HG02884 (cell line): Measurements from ENCODE around the gene CCNI2.

Experiments
- ATAC-seq: cut with Tn5 transposase; IDR thresholded peaks from one replicate; pipeline ENCODE4 v1.9.1; 2021; ENCODE audit warnings: mild to moderate bottlenecking, moderate library complexity; ENCODE audit not compliant: unreplicated experiment

CCNI2 gene

GRCh38 chr5:132749506-132749905, 2.3 kb downstream of the CCNI2 start:
- ATAC-seq: no peak

- ATAC-seq: no peak
Measured at GRCh38 chr5:132750471-132751230, 3.4 kb downstream of the CCNI2 start.

DNA sequence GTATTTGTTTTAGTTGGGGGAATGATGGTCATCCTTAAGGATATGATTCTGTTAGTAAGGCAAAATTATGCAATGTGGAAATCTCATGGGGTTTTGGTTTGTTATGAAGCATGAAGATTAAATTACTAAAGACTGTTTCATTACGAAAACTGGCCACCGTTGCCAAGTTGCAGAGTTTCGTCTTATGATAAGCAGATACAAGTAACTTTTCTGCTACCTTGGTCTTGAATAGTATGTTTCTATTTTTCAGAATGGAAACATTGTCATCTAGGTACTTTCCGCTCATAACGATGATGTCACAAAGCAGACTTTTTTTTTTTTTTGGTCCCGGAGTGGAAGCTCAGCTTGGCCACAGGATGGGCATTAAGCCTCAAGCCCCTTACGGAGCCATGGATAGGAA, 4.2 kb downstream of the CCNI2 start:
- no peak for ATAC-seq

GRCh38 chr5:132751971-132752580, 4.8 kb downstream of the CCNI2 start:
- no peak for ATAC-seq

DNA sequence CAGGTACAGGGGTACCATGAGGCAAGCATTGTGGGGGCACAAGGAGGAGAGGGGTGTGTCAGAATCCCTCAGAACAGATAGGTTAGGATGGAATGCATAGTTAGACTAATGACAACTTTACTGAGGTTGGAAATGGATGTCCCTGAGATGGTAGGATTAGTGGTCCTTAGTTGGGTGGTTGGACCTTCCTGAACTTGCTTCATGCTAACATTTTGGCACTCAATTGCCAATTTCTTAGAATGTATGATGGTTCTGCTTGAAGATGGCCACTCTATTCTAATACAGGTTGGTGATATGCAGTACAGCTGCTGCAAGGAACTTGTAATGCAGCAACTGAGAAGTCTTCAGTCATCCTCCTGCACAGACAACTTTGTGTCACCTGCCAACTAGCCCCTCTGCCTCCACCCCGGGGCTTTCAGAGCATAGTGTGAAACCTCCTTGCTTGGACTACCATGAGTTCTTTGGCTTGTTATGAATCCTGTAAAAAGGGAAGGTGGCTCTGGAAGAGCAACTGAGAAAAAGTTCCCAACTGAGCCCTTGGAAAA, 5.4 kb downstream of the CCNI2 start:
- ATAC-seq: no peak

- ATAC-seq: no peak
Measured at GRCh38 chr5:132753135-132753987, 6.1 kb downstream of the CCNI2 start.

DNA sequence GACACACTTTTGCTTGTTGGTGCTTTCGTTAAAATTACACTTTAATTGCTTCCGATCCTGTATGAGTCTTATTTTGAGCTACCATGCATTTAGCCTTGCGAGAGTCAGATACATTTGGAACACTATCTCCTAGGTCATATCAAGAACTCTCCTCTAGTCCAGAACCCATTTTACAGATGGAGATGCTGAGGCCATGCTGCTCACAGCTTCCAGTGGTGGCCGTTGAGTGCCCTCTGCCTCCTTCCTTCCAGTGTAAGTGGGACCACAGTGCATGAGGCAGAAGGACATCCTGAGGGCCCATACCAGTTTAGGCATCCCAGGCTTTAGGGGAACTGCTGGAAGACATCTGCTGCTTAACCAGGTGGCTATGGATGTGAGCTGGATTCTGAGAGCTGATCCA, 6.9 kb downstream of the CCNI2 start:
- ATAC-seq: no peak

- ATAC-seq: no peak
Measured at GRCh38 chr5:132754947-132755346, 7.7 kb downstream of the CCNI2 start.

DNA sequence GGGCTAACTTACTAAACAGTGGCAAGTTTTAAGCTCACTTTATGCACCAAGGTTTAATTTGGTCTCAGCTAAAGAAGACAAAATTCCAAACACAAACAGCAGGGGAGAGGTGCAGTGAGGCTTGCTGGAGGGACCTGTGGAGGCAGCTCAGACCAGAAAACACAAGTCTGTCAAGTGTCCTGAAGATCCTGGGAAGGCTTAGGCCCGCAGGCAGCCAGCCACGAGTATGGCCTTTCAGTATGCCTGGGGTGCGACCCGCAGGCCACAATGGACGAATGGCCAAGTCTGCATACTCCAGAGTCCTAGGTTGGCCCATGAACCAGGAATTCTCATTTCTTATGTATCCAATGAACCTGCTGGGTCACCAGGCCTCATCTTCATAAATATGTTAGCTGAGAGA, 9.3 kb downstream of the CCNI2 start:
- no peak for ATAC-seq

DNA sequence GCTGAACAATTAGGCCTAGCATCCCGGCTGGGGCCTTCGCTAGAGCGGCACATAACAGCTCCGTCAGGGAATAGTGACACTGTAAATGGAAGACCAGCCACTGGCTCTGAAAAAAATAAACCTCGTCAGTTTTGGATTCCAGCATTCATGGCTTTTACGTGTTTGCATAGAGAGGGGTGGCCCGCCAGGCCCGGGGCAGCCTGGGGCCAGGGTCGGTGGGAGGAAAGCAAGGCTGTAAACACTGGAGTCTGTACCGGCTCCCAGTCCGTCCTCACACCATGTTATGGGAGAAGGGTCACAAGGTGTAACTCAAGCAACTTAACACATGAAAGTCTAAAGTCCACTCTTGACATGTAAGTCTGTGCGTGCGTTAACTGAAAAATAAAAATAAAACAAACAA, 11.2 kb downstream of the CCNI2 start:
- no peak for ATAC-seq

DNA sequence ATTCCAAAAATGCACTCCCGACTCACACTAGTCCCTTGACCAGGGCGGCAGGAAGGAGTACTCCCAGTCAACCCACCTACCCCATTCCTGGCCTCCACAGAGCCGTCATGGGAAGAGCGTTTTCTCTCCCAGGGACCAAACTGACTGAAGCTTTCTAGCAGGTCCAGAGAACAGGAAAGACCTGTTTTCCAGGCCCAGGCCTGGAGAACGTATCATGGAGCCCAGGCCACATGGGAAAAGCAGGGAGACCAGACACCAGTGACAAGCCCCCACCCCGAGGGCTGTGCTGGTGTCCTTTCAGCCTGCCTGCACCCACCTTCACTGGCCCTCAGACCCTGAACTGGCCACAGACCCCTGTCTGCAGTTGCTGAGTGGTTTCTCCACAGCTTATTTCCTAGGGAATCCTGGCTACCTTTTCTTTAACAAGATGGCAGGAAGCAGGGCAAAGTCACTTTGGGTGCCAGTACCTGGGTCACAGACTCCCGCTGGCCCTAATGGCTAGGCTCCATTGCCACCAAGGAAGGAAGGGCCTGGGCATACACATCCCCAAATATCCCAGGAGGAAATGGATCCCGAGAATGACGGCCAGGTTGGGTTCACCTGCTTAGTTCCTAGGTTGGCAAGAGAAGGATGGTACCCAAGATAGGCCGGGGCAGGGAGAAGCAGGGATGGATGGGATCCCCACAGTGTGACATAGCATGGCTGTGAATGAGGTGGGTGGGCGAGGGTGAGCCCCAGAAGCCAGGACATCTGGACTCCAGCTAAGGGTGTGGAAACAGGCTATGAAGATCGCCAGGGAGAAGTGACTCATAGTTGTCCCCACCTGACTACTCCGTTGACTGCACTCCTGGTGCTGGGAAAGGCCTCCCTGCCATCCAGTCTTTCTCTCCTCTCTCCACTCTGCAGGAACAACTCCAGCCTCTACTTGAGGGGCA, 12.2 kb downstream of the CCNI2 start:
- ATAC-seq: no peak

DNA sequence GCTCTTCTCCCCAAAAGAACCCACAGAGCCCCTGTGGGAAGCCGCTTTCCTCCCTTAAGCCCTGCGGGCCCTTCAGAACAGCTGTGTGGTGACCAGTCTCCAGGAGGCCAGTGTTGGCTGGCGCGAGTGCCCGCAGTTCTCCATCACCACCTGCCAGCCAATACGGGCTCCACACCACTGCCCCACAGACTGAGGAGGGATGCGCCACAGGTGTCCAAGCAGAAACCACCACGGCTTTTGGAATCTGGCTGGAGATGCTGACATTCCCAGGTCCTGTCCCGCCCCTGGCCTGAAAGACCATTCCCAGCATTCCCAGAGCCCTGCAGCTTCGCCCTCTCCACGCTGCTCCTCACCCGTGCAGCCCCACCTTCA, 12.8 kb downstream of the CCNI2 start:
- ATAC-seq: no peak

GRCh38 chr5:132760601-132761317, 13.5 kb downstream of the CCNI2 start:
- no peak for ATAC-seq

GRCh38 chr5:132761321-132762240, 14.4 kb downstream of the CCNI2 start:
- ATAC-seq: no peak

DNA sequence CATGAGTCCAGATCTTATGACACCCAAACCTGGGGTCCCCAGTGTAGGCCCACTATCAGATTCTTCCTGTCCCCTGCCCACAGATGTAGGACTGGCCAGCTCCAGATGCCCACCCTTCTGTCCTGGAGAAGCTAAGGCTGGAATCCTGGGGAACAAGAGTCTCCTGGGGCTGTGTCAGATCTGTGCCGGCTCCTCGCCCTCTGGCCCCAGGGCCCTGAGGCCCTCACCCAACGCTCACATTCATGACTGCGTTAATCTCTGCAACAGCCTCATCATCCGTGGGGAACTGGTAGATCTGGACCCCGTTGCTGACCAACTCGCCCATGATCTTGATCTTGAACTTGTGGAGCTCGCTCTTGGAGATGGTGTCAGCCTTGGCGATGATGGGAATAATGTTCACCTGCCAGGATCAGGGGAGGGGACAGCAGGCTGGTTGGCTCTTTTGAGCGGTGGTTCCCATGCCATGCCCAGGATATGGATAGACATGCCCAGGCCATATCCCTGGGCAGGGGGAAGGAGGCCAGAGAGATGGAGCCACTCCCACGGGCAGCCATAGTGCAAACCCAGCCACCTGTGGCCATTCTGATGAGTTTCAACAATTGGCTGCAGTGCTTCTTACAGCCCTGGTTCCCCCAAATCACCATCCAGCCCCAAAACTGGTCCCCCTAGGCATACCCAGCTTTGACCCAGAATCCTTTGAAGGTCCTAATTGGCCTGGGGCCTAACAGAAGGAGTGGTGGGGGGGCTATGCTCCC, 15.2 kb downstream of the CCNI2 start:
- no peak for ATAC-seq

GRCh38 chr5:132763181-132764036, 16.2 kb downstream of the CCNI2 start:
- ATAC-seq: no peak

GRCh38 chr5:132764051-132764450, 16.8 kb downstream of the CCNI2 start:
- no peak for ATAC-seq
